GM21576 (cell line): Measurements from ENCODE around the gene CHCHD2.
"Not testable (repeated sequence)": the region's sequence is repeated elsewhere in the genome, so short reads cannot be mapped to it uniquely, and the experiment has no call there.

Experiments used
- ATAC-seq: cut with Tn5 transposase; IDR thresholded peaks from one replicate; pipeline ENCODE4 v1.9.1; 2021; ENCODE audit warnings: mild to moderate bottlenecking, moderate library complexity; ENCODE audit not compliant: unreplicated experiment

The CHCHD2 gene

GRCh38 chr7:56106108-56107073 is at the start of gene CHCHD2:
Gene CHCHD2, minus strand, starts transcription at chr7:56106476. Its CDS starts 63 bp downstream, at chr7:56106413.
- ATAC-seq = peak; percentile 99

- not testable (repeated sequence) for ATAC-seq
Measured at GRCh38 chr7:56131062-56131461, 24.8 kb upstream of the CHCHD2 start.

GRCh38 chr7:56127241-56127975 is 21.1 kb upstream of the CHCHD2 start:
- ATAC-seq = no peak

- no peak for ATAC-seq
Measured at GRCh38 chr7:56125831-56126230, 19.6 kb upstream of the CHCHD2 start.

DNA sequence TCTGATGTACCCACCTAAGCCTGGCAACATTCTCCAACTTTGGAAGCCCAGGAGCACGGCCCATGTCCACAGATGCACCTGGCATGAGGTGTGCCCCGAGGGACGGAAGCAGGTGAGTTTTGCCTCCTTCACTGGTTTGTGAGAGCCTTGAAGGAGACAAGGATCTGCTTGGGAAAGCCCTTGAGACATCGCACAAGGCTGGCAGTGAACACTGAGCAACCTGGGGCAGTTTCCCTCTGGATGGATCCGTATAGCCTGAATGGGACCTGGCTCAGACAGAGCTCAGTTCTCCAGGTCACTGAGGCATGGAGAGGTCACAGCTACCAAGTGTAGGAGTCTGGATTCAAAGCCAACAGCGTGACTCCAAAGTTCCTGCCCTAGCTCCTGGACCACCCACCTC is 18.7 kb upstream of the CHCHD2 start:
- no peak for ATAC-seq

DNA sequence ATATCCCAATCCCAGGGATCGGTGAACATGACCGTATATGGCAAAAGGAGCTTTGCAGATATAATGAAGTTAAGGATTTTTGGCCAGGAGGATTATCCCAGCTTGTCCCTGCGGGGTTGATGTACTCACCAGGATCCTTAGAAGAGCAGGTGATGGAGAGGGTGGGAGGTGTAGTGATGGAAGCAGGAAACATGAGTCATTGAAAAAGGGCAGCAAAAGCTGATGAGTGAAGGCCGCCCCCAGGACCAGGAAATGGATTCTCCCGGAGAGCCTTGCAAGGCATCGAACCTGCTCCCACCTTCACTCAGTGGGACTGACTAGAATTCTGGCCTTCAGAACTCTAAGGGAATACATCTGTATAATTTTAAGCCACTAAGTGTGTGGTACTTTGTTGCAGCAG is 15.2 kb upstream of the CHCHD2 start:
- no peak for ATAC-seq

- no peak for ATAC-seq
Measured at GRCh38 chr7:56115852-56116538, 9.7 kb upstream of the CHCHD2 start, which contains the start of gene NUPR2. Gene NUPR2, minus strand, starts transcription at chr7:56116417. Its CDS starts 103 bp downstream, at chr7:56116314.

DNA sequence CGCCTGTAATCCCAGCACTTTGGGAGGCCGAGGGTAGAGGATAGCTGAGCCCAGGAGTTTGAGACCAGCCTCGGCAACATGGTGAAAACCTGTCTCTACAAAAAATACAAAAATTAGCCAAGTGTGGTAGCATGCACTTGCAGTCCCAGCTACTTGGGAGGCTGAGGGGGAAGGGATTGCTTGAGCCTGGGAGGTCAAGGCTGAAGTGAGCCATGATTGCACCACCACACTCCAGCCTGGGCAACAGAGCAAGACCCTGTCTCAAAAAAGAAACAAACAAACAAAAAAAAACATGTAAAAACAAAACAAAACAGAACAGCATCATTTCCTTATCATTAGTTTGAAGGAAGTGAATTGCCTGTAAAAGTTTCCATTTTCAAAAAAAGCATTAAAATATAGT is 6.0 kb upstream of the CHCHD2 start:
- not testable (repeated sequence) for ATAC-seq

- ATAC-seq = no peak
Measured at GRCh38 chr7:56110611-56111010, 4.3 kb upstream of the CHCHD2 start.

DNA sequence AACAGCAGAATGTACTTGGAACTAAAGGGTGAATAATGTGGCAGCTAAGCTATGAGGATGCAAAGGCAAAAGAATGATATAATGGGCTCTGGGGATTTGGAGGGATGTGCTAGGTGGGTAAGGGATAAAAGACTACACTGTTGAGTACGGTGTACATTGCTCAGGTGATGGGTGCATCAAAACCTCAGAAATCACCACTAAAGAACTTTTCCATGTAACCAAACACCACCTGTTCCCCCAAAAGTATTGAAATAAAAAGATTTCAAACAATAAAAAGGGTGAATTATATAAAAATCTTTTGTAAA is 1.6 kb upstream of the CHCHD2 start:
- ATAC-seq = no peak

DNA sequence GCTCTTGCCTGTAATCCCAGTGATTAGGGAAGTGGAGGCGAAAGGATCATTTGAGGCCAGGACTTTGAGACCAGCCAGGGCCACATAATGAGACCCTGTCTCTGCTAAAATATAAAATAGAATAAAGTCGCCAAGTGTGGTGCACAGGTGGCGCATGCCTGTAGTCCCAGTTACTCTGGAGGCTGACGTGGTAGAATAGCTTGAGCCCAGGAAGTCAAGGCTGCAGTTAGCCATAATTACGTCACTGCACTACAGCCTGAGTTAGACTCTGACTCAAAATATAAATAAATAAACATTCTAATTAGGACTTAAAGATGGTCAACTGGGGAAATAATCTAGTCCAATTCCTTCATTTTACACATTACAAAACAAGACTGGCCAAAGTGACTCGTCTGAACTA is 768 bp downstream of the CHCHD2 start:
- no peak for ATAC-seq

- not testable (repeated sequence) for ATAC-seq
Measured at GRCh38 chr7:56104138-56104537, 2.1 kb downstream of the CHCHD2 start.

DNA sequence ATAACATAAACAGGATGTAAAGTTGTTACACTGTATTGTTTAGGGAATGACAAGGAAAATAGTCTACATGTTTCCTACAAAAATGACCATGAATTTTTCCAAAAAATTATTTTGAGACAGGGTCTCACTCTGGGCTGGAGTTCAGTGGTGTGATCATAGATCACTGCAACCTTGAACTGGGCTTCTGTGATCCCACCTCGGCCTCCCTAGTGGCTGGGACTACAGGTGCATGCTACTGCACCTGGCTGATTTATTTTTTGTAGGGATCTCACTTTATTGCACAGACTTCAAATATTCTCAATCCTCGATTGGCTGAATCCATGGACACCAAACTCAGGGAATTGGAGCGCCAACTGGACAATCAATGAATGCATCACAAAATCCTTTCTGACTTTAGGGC is 6.6 kb downstream of the CHCHD2 start:
- no peak for ATAC-seq

GRCh38 chr7:56098187-56099008 is 7.9 kb downstream of the CHCHD2 start:
- not testable (repeated sequence) for ATAC-seq

DNA sequence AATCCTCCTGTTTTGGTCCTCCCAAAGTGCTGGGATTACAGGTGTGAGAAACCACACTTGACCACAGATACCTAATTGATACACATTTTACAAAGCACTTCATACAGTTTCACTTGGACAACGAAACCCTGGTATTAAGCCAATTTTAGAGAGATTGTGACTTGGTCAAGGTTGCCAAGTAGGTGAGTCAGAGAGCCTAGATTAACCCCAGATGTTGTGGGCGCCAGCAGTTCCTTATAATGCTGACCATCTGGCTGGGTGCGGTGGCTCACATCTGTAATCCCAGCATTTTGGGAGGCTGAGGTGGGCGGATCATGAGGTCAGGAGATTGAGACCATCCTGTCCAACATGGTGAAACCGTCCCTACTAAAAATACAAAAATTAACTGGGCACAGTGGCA is 8.6 kb downstream of the CHCHD2 start:
- ATAC-seq = no peak

GRCh38 chr7:56092789-56093531 is 13.3 kb downstream of the CHCHD2 start, which contains the start of gene PHKG1:
Gene PHKG1, minus strand, starts transcription at chr7:56092952. Its CDS starts 4,011 bp downstream, at chr7:56088941.
- ATAC-seq = no peak

- ATAC-seq = not testable (repeated sequence)
Measured at GRCh38 chr7:56092388-56092787, 13.9 kb downstream of the CHCHD2 start.

GRCh38 chr7:56091591-56091990 is 14.7 kb downstream of the CHCHD2 start:
- ATAC-seq = no peak

DNA sequence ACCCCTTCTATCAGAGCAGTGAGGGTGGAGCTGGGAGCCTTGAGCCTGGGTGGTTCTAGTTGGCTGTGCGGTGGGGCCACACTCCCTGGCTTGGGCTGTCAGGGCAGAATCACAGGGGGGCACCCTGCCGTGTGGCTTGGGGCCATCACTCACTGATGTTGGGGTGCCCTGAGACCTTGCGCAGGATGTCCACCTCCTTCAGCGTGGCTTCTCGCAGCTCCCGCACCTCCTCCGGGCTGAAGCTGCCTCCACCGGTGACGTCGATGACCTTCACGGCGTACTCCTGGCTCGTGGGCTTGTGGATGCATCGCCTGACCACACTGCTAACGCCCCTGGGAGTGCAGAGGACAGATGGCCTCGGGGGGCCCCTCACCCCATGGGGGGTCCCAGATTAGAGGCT is 18.8 kb downstream of the CHCHD2 start:
- ATAC-seq = no peak

DNA sequence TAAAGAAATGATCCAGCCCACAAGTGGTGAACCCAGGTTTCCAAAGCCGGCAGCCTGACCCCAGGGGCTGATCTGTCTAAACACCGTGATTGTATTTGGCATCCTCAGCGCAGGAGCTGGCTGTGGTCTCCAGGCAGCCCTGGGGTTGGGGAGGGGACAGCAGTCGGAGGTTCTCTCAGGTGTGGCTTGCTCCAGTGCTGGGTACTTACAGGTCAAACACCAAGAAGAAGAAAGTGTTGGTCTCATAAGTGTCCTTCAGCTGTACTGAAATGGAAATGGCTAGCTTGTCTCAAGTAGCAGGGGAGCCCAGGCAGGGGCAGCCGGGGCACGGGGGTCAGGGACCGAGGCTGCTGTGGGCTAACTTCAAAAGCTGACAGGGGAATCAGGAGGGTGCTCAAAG is 19.5 kb downstream of the CHCHD2 start:
- no peak for ATAC-seq
